Left lung (tissue), 10 donors: Measurements from ENCODE around the gene SMAD7. TPM values are rescaled to one million over a fixed set of nuclear protein-coding genes. Genes with fewer than 3 reads are reported as not detected.
A peak's percentile ranks its signal among the peaks of the same experiment; 100 is the strongest.

Experiments
- ATAC-seq: fragments of 200-7000 bp; cut with Tn5 transposase; one replicate; pipeline ENCODE4 v1.9.1; 2020; ENCODE audit warnings: moderate library complexity
- DNase-seq, 4 donors: peaks; one replicate each; pipeline ENCODE4 v3.0.0-alpha.2; 2013 to 2020
- H3K27ac ChIP-seq, 2 donors: fragments of 200-600 bp; sonication (generic) in 1 of 2; one replicate each; pipeline versions ENCODE4 v1.5.0 to v1.8.0; 2020 to 2021
- H3K27me3 ChIP-seq, 2 donors: fragments of 200-600 bp; sonication (generic) in 1 of 2; one replicate each; pipeline versions ENCODE4 v1.5.0 to v1.8.0; 2020 to 2021
- H3K36me3 ChIP-seq, 2 donors: fragments of 200-600 bp; sonication (generic) in 1 of 2; one replicate each; pipeline versions ENCODE4 v1.5.0 to v1.8.0; 2020 to 2021
- H3K4me1 ChIP-seq, 2 donors: fragments of 200-600 bp; one replicate each; pipeline ENCODE4 v1.8.0; 2021
- H3K4me3 ChIP-seq, 2 donors: fragments of 200-600 bp; sonication (generic) in 1 of 2; one replicate each; pipeline versions ENCODE4 v1.5.0 to v1.8.0; 2020 to 2021; ENCODE audit warnings: mild to moderate bottlenecking in 1 of 2
- H3K9me3 ChIP-seq, 2 donors: fragments of 200-600 bp; sonication (generic) in 1 of 2; one replicate each; pipeline versions ENCODE4 v1.5.0 to v1.8.0; 2020 to 2021
- intact Hi-C, 2 donors: fragments of 100-400 bp; cut with DNase I; formaldehyde crosslinking; loops; one replicate each; pipeline versions ENCODE4 v1.11.2 to v1.14.2; 2022
- polyA plus RNA-seq, 6 donors: library from polyadenylated mRNA; unstranded; fragments of 120-200 nt; gene quantifications; one replicate each; pipeline ENCODE4 v1.2.1, GENCODE V29; 2013; ENCODE audit not compliant: insufficient read length in 6 of 6
- total RNA-seq, 2 donors: library from RNA; stranded (reverse); fragmentation: NEBNext Ultra II Directional; extraction: Animal tissue kit (Norgen Biotek cat#: 25700); gene quantifications; one replicate each; pipeline ENCODE4 v1.2.1, GENCODE V29; 2021
- TF ChIP-seq, protein P1 (sequence below), 2 donors: fragments of 200-600 bp; sonication (generic) in 1 of 2; IDR thresholded peaks; one replicate each; pipeline versions ENCODE4 v1.5.0 to v1.8.0; 2021; ENCODE audit warnings: antibody characterized with exemption in 2 of 2
- donor health status: DM: no; HTN: yes; CAD: no.
- donor health status: DM: no; HTN: no; CAD: no.

The SMAD7 gene
- total and polyA plus RNA-seq, 8 donors = 43.3 to 71.2 (median 61.9) TPM

DNA sequence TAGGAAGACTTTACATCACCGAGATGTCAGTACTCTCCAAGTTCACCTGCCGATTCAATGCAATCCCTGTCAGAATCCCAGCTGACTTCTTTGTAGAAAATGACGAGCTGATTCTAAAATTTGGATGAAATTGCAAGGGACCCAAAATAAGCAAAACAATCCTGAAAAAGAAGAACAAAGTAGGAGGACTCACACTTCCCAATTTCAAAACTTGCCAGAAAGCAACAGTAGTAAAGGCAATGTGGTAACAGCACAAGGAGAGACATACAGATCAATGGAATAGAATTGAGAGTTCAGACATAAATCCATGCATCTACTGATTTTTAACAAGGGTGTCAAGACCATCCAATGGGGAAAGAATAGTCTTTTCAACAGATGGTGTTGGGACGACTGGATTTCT lies 52.2 kb downstream of the SMAD7 start:
- Histone ChIP-seq H3K4me3 (no peak overlapping the region), H3K9me3 (no peaks in the 10 kb centered on the region), H3K36me3 (no peaks in the 10 kb centered on the region), H3K4me1 (peaks cover 20 to 51% of the 10 kb centered on the region in 2 donors), H3K27ac (no peak overlapping the region), H3K27me3 (no peaks in the 10 kb centered on the region)
- TF ChIP-seq, protein P1, sequence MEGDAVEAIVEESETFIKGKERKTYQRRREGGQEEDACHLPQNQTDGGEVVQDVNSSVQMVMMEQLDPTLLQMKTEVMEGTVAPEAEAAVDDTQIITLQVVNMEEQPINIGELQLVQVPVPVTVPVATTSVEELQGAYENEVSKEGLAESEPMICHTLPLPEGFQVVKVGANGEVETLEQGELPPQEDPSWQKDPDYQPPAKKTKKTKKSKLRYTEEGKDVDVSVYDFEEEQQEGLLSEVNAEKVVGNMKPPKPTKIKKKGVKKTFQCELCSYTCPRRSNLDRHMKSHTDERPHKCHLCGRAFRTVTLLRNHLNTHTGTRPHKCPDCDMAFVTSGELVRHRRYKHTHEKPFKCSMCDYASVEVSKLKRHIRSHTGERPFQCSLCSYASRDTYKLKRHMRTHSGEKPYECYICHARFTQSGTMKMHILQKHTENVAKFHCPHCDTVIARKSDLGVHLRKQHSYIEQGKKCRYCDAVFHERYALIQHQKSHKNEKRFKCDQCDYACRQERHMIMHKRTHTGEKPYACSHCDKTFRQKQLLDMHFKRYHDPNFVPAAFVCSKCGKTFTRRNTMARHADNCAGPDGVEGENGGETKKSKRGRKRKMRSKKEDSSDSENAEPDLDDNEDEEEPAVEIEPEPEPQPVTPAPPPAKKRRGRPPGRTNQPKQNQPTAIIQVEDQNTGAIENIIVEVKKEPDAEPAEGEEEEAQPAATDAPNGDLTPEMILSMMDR (IDR thresholded peaks at IDR 0.05) = no peak
- ATAC-seq (no peak), DNase-seq (no peak)
- intact Hi-C loops = no loop called here

DNA sequence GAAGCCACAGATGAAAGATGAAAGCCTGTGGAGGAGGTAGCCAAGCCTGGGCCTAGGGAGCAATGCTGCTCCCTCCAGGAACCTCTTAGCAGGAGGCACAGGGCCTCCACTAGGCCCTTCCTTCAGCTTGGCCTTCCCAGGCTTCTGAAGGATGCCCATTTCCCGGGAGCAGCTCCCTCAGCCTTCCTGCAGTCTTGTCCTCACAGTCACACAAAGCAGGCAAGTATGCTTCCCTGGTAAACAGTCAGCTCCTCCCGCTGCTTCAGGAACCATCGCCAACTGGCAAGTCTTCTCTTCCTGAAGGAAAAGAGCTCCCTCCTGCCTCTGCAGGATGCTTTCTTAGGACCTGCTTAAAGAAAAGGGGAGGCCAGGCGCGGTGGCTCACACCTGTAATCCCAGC lies 53.2 kb downstream of the SMAD7 start:
- no peak for DNase-seq
- Histone ChIP-seq H3K4me3 (no peak overlapping the region), H3K4me1 (peaks cover 13 to 46% of the 10 kb centered on the region in 2 donors), H3K27ac (peak overlapping the region in 1 of 2 donors; percentile 83), H3K36me3 (no peaks in the 10 kb centered on the region), H3K27me3 (no peaks in the 10 kb centered on the region), H3K9me3 (no peaks in the 10 kb centered on the region)
- intact Hi-C loops = no loop called here
- TF ChIP-seq, protein P1 (IDR thresholded peaks at IDR 0.05) = no peak
- ATAC-seq = no peak

DNA sequence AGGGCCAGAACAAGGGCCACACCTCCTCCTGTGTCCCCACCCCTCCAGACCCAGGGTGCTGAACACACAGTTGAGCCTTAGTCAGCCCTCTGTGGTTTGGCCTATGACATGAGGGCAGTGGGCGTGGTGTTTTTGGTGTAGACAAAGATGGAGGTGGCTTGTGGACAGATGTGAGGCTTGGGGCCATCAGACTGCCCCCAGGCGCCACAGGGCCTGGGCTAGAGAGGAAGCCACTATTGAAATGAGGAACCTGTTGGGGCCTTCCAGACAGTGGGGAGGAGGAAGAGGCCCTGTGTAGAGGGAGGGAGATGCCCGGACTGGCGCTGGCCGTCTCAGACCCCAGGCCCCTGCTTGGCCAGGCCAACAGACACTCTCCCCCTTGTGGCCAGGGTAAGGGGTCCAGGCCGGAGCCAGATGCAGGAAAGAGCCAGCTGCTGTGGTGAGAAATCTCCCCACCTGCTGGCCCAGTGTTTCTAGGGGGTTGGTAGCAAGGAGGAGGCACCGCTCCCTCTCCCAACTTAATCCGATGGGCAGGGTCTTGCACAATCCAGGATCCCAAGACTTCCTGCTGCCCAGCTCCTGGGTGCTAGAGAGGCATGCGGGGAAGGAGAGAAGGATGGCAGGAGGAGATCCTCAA lies 53.8 kb downstream of the SMAD7 start:
- Histone ChIP-seq H3K36me3 (no peaks in the 10 kb centered on the region), H3K4me3 (no peak overlapping the region), H3K9me3 (no peaks in the 10 kb centered on the region), H3K4me1 (peaks cover 8 to 40% of the 10 kb centered on the region in 2 donors), H3K27me3 (no peaks in the 10 kb centered on the region), H3K27ac (peak overlapping the region in 1 of 2 donors; percentile 83)
- intact Hi-C loops = no loop called here
- DNase-seq = peak in 2 of 4 donors; percentile 89 to 93
- TF ChIP-seq, protein P1 (IDR thresholded peaks at IDR 0.05) = peak in 1 of 2 donors; percentile 40
- ATAC-seq = peak; percentile 84

DNA sequence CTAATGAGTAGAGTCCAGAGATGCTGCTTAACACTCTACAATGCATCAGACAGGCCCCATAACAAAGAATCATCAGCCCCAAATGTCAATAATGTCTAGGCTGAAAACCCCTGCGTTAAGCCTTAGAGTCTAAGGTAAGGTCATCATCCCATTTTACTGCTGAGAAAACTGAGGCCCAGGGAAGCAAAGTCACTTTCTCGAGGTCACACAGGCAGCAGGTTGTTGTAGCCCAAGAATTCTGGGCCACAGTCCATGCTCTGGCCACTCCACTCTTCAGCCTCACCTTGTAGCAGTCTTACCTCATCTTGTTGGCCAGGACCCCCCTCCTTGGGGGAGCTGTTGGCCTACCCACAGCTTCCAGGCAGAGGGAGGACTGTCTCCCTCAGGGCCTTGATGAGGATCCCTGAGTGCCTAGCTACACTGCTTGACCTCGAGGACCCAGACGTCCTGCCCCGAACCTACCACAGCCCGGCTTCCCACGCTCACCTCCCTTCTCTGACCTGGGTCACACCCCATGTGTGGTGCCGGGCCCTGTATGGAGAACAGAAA lies 54.4 kb downstream of the SMAD7 start:
- no peak for ATAC-seq
- TF ChIP-seq, protein P1 (IDR thresholded peaks at IDR 0.05) = no peak
- Histone ChIP-seq H3K4me3 (no peak overlapping the region), H3K27me3 (no peaks in the 10 kb centered on the region), H3K27ac (peak overlapping the region in 1 of 2 donors; percentile 83), H3K36me3 (no peaks in the 10 kb centered on the region), H3K9me3 (no peaks in the 10 kb centered on the region), H3K4me1 (peaks cover 5 to 34% of the 10 kb centered on the region in 2 donors)
- intact Hi-C loops = no loop called here
- DNase-seq = no peak

DNA sequence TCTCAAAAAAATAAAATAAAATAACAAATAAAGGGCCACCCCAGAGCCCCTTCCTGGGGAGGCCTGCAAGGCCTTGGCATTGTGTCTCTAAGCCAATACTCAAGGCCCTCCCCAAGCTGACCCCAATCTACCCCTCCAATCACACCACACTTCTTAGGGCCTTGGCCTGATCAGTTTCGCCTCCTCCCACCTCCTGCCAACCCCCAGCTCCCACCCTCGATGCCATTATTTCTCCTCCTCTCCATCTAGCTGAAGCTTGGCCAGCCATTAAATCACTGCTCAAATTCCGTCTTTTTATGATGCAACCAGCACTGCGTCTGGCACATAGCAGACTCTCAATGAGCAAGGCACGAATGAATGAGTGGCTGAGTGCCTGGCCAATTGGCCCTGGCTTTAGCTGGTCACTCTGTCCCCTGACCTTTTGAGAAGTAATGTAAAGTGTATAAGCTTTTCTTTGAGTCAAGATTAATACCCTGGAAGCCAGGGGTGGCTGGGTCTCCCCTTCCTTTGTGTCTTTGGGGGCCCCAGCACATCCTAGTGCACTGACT lies 55.9 kb downstream of the SMAD7 start:
- TF ChIP-seq, protein P1 (IDR thresholded peaks at IDR 0.05) = no peak
- Histone ChIP-seq H3K36me3 (no peaks in the 10 kb centered on the region), H3K27ac (no peak overlapping the region), H3K4me1 (peaks cover 5 to 33% of the 10 kb centered on the region in 2 donors), H3K4me3 (no peak overlapping the region), H3K27me3 (no peaks in the 10 kb centered on the region), H3K9me3 (no peaks in the 10 kb centered on the region)
- no peak for DNase-seq
- no peak for ATAC-seq
- intact Hi-C loops = no loop called here
